ENCODE measurements around the gene GNB3. TPM values are rescaled to one million over a fixed set of nuclear protein-coding genes. Genes with fewer than 3 reads are reported as not detected.

GNB3 gene
- total and polyA plus RNA-seq, 9 of the 15 experiments (the other 6 are each of a cell fraction or from before 2014, with no cell fraction given), result 1.4 to 5.8 (median 2.0) TPM

DNA sequence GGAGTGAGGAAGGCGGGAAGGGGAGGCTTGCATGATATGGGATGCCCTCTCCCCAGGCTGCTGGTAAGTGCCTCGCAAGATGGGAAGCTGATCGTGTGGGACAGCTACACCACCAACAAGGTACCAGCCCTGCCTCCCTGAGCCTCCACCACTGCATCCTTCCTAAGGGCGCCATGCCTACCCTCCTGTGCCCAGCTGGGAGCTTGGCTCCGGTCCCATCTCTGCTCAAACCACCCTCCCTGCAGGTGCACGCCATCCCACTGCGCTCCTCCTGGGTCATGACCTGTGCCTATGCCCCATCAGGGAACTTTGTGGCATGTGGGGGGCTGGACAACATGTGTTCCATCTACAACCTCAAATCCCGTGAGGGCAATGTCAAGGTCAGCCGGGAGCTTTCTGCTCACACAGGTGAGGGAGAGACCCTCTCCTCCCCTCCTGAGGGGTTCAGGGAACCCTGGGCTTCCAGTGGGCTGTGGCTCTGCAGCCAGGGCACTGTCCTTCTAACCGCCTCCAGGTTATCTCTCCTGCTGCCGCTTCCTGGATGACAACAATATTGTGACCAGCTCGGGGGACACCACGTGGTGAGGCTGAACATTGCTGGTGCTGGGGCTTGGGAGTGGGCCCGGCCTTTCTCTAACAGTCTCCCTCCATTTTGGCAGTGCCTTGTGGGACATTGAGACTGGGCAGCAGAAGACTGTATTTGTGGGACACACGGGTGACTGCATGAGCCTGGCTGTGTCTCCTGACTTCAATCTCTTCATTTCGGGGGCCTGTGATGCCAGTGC is 2.6 kb downstream of the GNB3 start (continued):
- TF ChIP-seq XRCC3 (IDR thresholded peaks at IDR 0.05) (no peak), CHD4 (IDR thresholded peaks at IDR 0.05; ENCODE audit: insufficient read depth, insufficient replicate concordance, low read depth, low read length, poor library complexity, severe bottlenecking) (no peak), XRCC5 (IDR thresholded peaks at IDR 0.05; ENCODE audit: low read depth, low read length) (no peak), ZNF311 (CRISPR knock-in tag; IDR thresholded peaks at IDR 0.05) (no peak), SAFB (IDR thresholded peaks at IDR 0.05; ENCODE audit: borderline replicate concordance, low read depth, low read length) (no peak), YY1 (IDR thresholded peaks at IDR 0.05; ENCODE audit: borderline replicate concordance in 1 of 3, control insufficient read depth in 1 of 3, extremely low read depth in 1 of 3, insufficient read depth in 3 of 3, insufficient read length in 1 of 3, insufficient replicate concordance in 2 of 3, low read depth in 1 of 3, low read length in 2 of 3) (no peak), ZNF133 (CRISPR knock-in tag; IDR thresholded peaks at IDR 0.05) (no peak), FOXP4 (CRISPR knock-in tag; IDR thresholded peaks at IDR 0.05; ENCODE audit: borderline replicate concordance) (peak; percentile 97), KLF10 (CRISPR knock-in tag; IDR thresholded peaks at IDR 0.05) (no peak), SMAD1 (IDR thresholded peaks at IDR 0.05; ENCODE audit: low read depth, low read length, partially characterized antibody) (no peak), ZNF3 (CRISPR knock-in tag; IDR thresholded peaks at IDR 0.05) (no peak), FOXA3 (CRISPR knock-in tag; conservative IDR thresholded peaks at IDR 0.05 in 1 of 2, IDR thresholded peaks at IDR 0.05 in 1 of 2) (no peak), MYC (IDR thresholded peaks at IDR 0.05; ENCODE audit: low read depth, low read length) (peak; percentile 46; the same call in 1 of the 2 replicates), MYC (CRISPR knock-in tag; IDR thresholded peaks at IDR 0.05; ENCODE audit: borderline replicate concordance, low read depth) (no peak), RFX5 (IDR thresholded peaks at IDR 0.05; ENCODE audit: low read depth, low read length) (no peak), BRCA1 (IDR thresholded peaks at IDR 0.05) (no peak), BRCA1 (CRISPR knock-in tag; IDR thresholded peaks at IDR 0.05) (no peak), RAD51 (IDR thresholded peaks at IDR 0.05; ENCODE audit: borderline replicate concordance, low read depth) (peak; percentile 36; the same call in 1 of the 2 replicates), FOXP1 (CRISPR knock-in tag; IDR thresholded peaks at IDR 0.05) (peak; percentile 49; the same call in 1 of the 2 replicates), HLTF (IDR thresholded peaks at IDR 0.05) (no peak), HMGN3 (IDR thresholded peaks at IDR 0.05; ENCODE audit: borderline replicate concordance, extremely low read depth, insufficient read length, low read depth, low read length) (no peak), SMC3 (conservative IDR thresholded peaks at IDR 0.05; ENCODE audit: insufficient read depth, low read depth, low read length) (0 out of 2 replicates have a peak, but pooled peaks have one; percentile 18), ESRRA (IDR thresholded peaks at IDR 0.05; ENCODE audit: borderline replicate concordance, low read depth) (no peak), ZFP36 (IDR thresholded peaks at IDR 0.05; ENCODE audit: low read depth, low read length, partially characterized antibody) (no peak), TRIM28 (IDR thresholded peaks at IDR 0.05) (no peak), IFI16 (CRISPR knock-in tag; IDR thresholded peaks at IDR 0.05) (no peak), SMARCA5 (IDR thresholded peaks at IDR 0.05) (no peak), MCM3 (IDR thresholded peaks at IDR 0.05) (no peak)

Measured in K562 (cell line).